ENCODE results near the gene NPSR1. TPM values are rescaled to one million over a fixed set of nuclear protein-coding genes. Genes with fewer than 3 reads are reported as not detected.

The NPSR1 gene
- total RNA-seq, 4 donors from 2014 or later = not detected

DNA sequence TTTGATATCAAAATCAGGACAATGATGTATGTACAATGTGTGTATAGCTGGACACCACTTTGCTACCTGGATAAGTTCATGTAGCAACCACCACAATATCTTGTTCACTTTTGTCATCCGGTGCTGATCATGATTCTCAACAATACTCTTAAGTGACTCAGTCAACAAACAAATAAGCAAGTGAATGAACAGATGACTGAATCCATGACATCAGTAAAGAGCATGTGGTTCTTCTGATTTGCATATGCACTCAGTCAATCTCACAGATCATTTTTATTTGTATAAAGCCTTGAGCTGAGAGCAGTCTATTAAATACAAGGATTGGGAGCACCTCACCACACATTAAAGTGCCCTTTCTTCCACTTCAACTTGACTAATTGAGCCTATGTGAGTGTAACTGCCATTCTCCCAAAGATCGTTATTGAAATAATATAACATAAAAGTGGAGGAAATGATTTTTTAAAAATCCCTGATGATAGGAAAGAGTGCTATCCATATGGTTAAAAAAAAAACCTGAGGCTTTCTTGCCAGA lies 69.5 kb downstream of the NPSR1 start:
- intact Hi-C loops (cut with DNase I; ENCODE audit: low total_unique reads) = no loop called here
- TF ChIP-seq POLR2A (IDR thresholded peaks at IDR 0.05) = no peak
- TF ChIP-seq, protein P1, sequence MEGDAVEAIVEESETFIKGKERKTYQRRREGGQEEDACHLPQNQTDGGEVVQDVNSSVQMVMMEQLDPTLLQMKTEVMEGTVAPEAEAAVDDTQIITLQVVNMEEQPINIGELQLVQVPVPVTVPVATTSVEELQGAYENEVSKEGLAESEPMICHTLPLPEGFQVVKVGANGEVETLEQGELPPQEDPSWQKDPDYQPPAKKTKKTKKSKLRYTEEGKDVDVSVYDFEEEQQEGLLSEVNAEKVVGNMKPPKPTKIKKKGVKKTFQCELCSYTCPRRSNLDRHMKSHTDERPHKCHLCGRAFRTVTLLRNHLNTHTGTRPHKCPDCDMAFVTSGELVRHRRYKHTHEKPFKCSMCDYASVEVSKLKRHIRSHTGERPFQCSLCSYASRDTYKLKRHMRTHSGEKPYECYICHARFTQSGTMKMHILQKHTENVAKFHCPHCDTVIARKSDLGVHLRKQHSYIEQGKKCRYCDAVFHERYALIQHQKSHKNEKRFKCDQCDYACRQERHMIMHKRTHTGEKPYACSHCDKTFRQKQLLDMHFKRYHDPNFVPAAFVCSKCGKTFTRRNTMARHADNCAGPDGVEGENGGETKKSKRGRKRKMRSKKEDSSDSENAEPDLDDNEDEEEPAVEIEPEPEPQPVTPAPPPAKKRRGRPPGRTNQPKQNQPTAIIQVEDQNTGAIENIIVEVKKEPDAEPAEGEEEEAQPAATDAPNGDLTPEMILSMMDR (IDR thresholded peaks at IDR 0.05) = no peak

GRCh38 chr7:34728156-34728555 lies 70.1 kb downstream of the NPSR1 start:
- no peak for DNase-seq

More for the DNA sequence above, 69.5 kb downstream of the NPSR1 start:
- Histone ChIP-seq H3K4me1 (no peaks in the 10 kb centered on the region), H3K9me3 (no peaks in the 10 kb centered on the region), H3K27me3 (no peaks in the 10 kb centered on the region), H3K27ac (no peak overlapping the region), H3K4me3 (no peak overlapping the region), H3K36me3 (no peaks in the 10 kb centered on the region)
- DNase-seq = no peak

GRCh38 chr7:34734771-34735170 lies 76.8 kb downstream of the NPSR1 start:
- Histone ChIP-seq H3K9me3 (no peaks in the 10 kb centered on the region), H3K27me3 (no peaks in the 10 kb centered on the region), H3K4me3 (no peak overlapping the region), H3K27ac (no peak overlapping the region), H3K36me3 (no peaks in the 10 kb centered on the region), H3K4me1 (no peaks in the 10 kb centered on the region)
- DNase-seq = no peak
- TF ChIP-seq, protein P1 (IDR thresholded peaks at IDR 0.05) = no peak
- no peak for TF ChIP-seq POLR2A (IDR thresholded peaks at IDR 0.05)
- intact Hi-C loops (cut with DNase I; ENCODE audit: low total_unique reads) = no loop called here

More at GRCh38 chr7:34728156-34728555, 70.1 kb downstream of the NPSR1 start:
- no peaks in the 10 kb centered on the region for H3K9me3 ChIP-seq
- no peaks in the 10 kb centered on the region for H3K4me1 ChIP-seq
- TF ChIP-seq, protein P1 (IDR thresholded peaks at IDR 0.05) = no peak
- no peak overlapping the region for H3K4me3 ChIP-seq
- intact Hi-C loops (cut with DNase I; ENCODE audit: low total_unique reads) = no loop called here
- H3K36me3 ChIP-seq = no peaks in the 10 kb centered on the region
- H3K27ac ChIP-seq = no peak overlapping the region
- H3K27me3 ChIP-seq = no peaks in the 10 kb centered on the region

- no peak overlapping the region for H3K27ac ChIP-seq
- no peaks in the 10 kb centered on the region for H3K9me3 ChIP-seq
- intact Hi-C loops (cut with DNase I; ENCODE audit: low total_unique reads) = no loop called here
- H3K4me3 ChIP-seq = no peak overlapping the region
- DNase-seq = no peak
- H3K36me3 ChIP-seq = no peaks in the 10 kb centered on the region
- no peaks in the 10 kb centered on the region for H3K4me1 ChIP-seq
- H3K27me3 ChIP-seq = no peaks in the 10 kb centered on the region
- TF ChIP-seq, protein P1 (IDR thresholded peaks at IDR 0.05) = no peak
- TF ChIP-seq POLR2A (IDR thresholded peaks at IDR 0.05) = no peak
These were observed 77.5 kb downstream of the NPSR1 start for GRCh38 chr7:34735526-34735925.

- TF ChIP-seq, protein P1 (IDR thresholded peaks at IDR 0.05) = no peak
- TF ChIP-seq POLR2A (IDR thresholded peaks at IDR 0.05) = no peak
- intact Hi-C loops (cut with DNase I; ENCODE audit: low total_unique reads) = no loop called here
- DNase-seq = no peak
These were observed 81.8 kb downstream of the NPSR1 start for GRCh38 chr7:34739651-34740300.

More at GRCh38 chr7:34739651-34740300, 81.8 kb downstream of the NPSR1 start:
- Histone ChIP-seq H3K36me3 (no peaks in the 10 kb centered on the region), H3K9me3 (no peaks in the 10 kb centered on the region), H3K27ac (no peak overlapping the region), H3K27me3 (no peaks in the 10 kb centered on the region), H3K4me1 (no peaks in the 10 kb centered on the region), H3K4me3 (no peak overlapping the region)

Data from uterus (tissue), 4 donors.